Prostate gland (tissue), 2 donors: Measurements from ENCODE around the gene MIB2.
A peak's percentile ranks its signal among the peaks of the same experiment; 100 is the strongest.

Experiments
- POLR2A ChIP-seq: fragments of 450-650 bp; IDR thresholded peaks from one replicate; pipeline ENCODE4 v1.6.1; 2016; ENCODE audit warnings: antibody characterized with exemption, mild to moderate bottlenecking
- TF ChIP-seq, protein P1 (sequence below), 4 experiments: fragments of 200-600 bp in 2 of 4; fragments of 450-650 bp in 2 of 4; sonication (generic) in 2 of 4; IDR thresholded peaks; 1 replicate in 3 of 4; 2 replicates in 1 of 4; pipeline ENCODE4 v1.5.1; 2016 to 2019; ENCODE audit warnings: antibody characterized with exemption in 4 of 4, mild to moderate bottlenecking in 2 of 4, moderate library complexity in 2 of 4

DNA sequence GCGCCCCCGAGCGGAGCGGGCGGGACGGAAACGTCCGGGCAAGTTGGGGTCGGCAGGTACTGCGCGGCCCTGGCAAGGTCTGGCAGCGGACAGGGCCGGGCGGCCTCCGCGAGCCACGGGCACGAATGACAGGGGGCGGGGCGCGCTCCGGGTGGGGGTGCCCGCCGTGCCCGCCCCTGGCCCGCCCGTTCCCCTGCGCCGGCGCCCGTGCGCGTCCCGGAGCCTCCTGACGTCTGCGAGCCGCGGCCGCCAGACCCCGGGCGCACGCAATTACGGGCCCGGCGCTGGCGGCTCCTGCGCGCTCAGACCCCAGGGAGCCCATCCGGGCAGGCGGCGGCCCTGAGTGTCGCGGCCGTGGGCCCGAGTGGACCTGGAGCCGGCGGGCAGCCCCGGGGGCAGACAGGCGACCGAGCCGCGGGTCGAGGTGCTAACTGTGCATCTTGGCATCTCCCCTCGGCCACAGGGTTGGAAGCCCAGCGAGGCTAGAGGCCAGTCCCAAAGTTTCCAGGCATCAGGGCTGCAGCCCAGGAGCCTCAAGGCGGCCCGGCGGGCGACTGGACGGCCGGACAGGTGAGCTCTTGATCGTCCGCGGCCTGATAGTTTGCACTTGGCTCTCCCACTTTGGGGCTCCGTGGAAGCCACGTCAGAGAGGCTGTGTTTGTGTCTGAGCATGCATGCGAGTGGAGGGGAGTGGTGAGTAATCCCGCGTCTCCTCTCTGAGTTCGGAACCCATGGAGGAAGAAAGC, 918 bp downstream of the MIB2 start:
- TF ChIP-seq, protein P1, sequence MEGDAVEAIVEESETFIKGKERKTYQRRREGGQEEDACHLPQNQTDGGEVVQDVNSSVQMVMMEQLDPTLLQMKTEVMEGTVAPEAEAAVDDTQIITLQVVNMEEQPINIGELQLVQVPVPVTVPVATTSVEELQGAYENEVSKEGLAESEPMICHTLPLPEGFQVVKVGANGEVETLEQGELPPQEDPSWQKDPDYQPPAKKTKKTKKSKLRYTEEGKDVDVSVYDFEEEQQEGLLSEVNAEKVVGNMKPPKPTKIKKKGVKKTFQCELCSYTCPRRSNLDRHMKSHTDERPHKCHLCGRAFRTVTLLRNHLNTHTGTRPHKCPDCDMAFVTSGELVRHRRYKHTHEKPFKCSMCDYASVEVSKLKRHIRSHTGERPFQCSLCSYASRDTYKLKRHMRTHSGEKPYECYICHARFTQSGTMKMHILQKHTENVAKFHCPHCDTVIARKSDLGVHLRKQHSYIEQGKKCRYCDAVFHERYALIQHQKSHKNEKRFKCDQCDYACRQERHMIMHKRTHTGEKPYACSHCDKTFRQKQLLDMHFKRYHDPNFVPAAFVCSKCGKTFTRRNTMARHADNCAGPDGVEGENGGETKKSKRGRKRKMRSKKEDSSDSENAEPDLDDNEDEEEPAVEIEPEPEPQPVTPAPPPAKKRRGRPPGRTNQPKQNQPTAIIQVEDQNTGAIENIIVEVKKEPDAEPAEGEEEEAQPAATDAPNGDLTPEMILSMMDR (IDR thresholded peaks at IDR 0.05): peak in 1 of 4 experiments; percentile 4
- TF ChIP-seq POLR2A: no peak
